ENCODE results near the gene SLC25A40. TPM values are rescaled to one million over a fixed set of nuclear protein-coding genes. Genes with fewer than 3 reads are reported as not detected.

SLC25A40 gene
- total RNA-seq, 1 experiment from 2014 or later, result 5.2 TPM

GRCh38 chr7:87818336-87818735 is 57.8 kb downstream of the SLC25A40 start:
- ATAC-seq (peak; percentile 88), DNase-seq (peak; percentile 54)
- no peak for TF ChIP-seq CTCF (conservative IDR thresholded peaks at IDR 0.05; ENCODE audit: low read depth, low read length)
- TF ChIP-seq EZH2 (IDR thresholded peaks at IDR 0.05; ENCODE audit: low read length, unreplicated experiment), result no peak
- TF ChIP-seq EZH2phosphoT487 (IDR thresholded peaks at IDR 0.05; ENCODE audit: borderline replicate concordance, low read length), result no peak
- H4K20me1 ChIP-seq (ENCODE audit: low read length), result no peaks in the 10 kb centered on the region
- no TSS peak for BruUV-seq (replicated peaks)
- ChIA-PET CTCF (no interaction called here), POLR2A (ENCODE audit: unreplicated experiment) (interaction anchor here (0.5 kb wide), 1 partner anchor 1076 kb away, joined by 3 read pairs; no protein-coding TSS in a partner anchor)
- peak overlapping the region; percentile 23 for H3K27ac ChIP-seq (ENCODE audit: low read length)
- H3K9me3 ChIP-seq (ENCODE audit: low read length), result no peaks in the 10 kb centered on the region
- no peak overlapping the region for H3K9ac ChIP-seq (ENCODE audit: low read length)
- H3K9me2 ChIP-seq (replicated peaks; ENCODE audit: low read length), result no peaks in the 10 kb centered on the region
- peaks cover 10% of the 10 kb centered on the region; the same call in 1 of the 2 replicates for H3K4me1 ChIP-seq (ENCODE audit: insufficient read depth, low read length)
- no peaks in the 10 kb centered on the region for H3K79me2 ChIP-seq (ENCODE audit: low read length)
- H2AFZ ChIP-seq (ENCODE audit: low read length), result no peak overlapping the region
- intact Hi-C loops (cut with micrococcal nuclease), result no loop called here
- no peak overlapping the region for H3K4me3 ChIP-seq (ENCODE audit: low read length)
- H3K36me3 ChIP-seq (ENCODE audit: low read depth, low read length), result no peaks in the 10 kb centered on the region
- no peaks in the 10 kb centered on the region for H3F3A ChIP-seq (ENCODE audit: low read length, unreplicated experiment)
- H3K4me2 ChIP-seq (ENCODE audit: low read length), result 0 out of 2 replicates have a peak overlapping the region, but pooled peaks have one; percentile 43
- no peaks in the 10 kb centered on the region for H3K27me3 ChIP-seq (ENCODE audit: low read length)

- CTCF ChIA-PET, result no interaction called here
- POLR2A ChIA-PET (ENCODE audit: unreplicated experiment), result no interaction called here
- ATAC-seq (no peak), DNase-seq (no peak)
- Histone ChIP-seq H3K4me1 (ENCODE audit: insufficient read depth, low read length) (peaks cover 10% of the 10 kb centered on the region; the same call in 1 of the 2 replicates), H3F3A (ENCODE audit: low read length, unreplicated experiment) (no peaks in the 10 kb centered on the region), H3K9ac (ENCODE audit: low read length) (no peak overlapping the region), H3K4me2 (ENCODE audit: low read length) (no peak overlapping the region), H3K27ac (ENCODE audit: low read length) (no peak overlapping the region), H4K20me1 (ENCODE audit: low read length) (no peaks in the 10 kb centered on the region), H3K9me3 (ENCODE audit: low read length) (no peaks in the 10 kb centered on the region), H3K4me3 (ENCODE audit: low read length) (no peak overlapping the region), H3K36me3 (ENCODE audit: low read depth, low read length) (no peaks in the 10 kb centered on the region), H2AFZ (ENCODE audit: low read length) (no peak overlapping the region), H3K27me3 (ENCODE audit: low read length) (no peaks in the 10 kb centered on the region), H3K9me2 (replicated peaks; ENCODE audit: low read length) (no peaks in the 10 kb centered on the region), H3K79me2 (ENCODE audit: low read length) (no peaks in the 10 kb centered on the region)
- no TSS peak for BruUV-seq (replicated peaks)
- intact Hi-C loops (cut with micrococcal nuclease), result no loop called here
- no peak for TF ChIP-seq CTCF (conservative IDR thresholded peaks at IDR 0.05; ENCODE audit: low read depth, low read length)
- no peak for TF ChIP-seq EZH2phosphoT487 (IDR thresholded peaks at IDR 0.05; ENCODE audit: borderline replicate concordance, low read length)
These were observed 59.8 kb downstream of the SLC25A40 start for GRCh38 chr7:87816389-87816788.

- no TSS peak for BruUV-seq (replicated peaks)
These were observed 65.4 kb downstream of the SLC25A40 start for GRCh38 chr7:87810726-87811125.

More at GRCh38 chr7:87810726-87811125, 65.4 kb downstream of the SLC25A40 start:
- peak; percentile 13 for DNase-seq
- intact Hi-C loops (cut with micrococcal nuclease), result no loop called here
- ATAC-seq, result peak; percentile 56; the same call in 1 of the 2 replicates
- Histone ChIP-seq H3K9me2 (replicated peaks; ENCODE audit: low read length) (no peaks in the 10 kb centered on the region), H3K9ac (ENCODE audit: low read length) (no peak overlapping the region), H3K27me3 (ENCODE audit: low read length) (no peaks in the 10 kb centered on the region), H3K4me3 (ENCODE audit: low read length) (no peak overlapping the region), H3K4me2 (ENCODE audit: low read length) (no peak overlapping the region), H3K36me3 (ENCODE audit: low read depth, low read length) (no peaks in the 10 kb centered on the region), H3K9me3 (ENCODE audit: low read length) (no peaks in the 10 kb centered on the region), H3K79me2 (ENCODE audit: low read length) (no peaks in the 10 kb centered on the region), H3F3A (ENCODE audit: low read length, unreplicated experiment) (no peaks in the 10 kb centered on the region), H2AFZ (ENCODE audit: low read length) (no peak overlapping the region), H3K27ac (ENCODE audit: low read length) (no peak overlapping the region), H4K20me1 (ENCODE audit: low read length) (no peaks in the 10 kb centered on the region), H3K4me1 (ENCODE audit: insufficient read depth, low read length) (no peaks in the 10 kb centered on the region)
- ChIA-PET CTCF (no interaction called here), POLR2A (ENCODE audit: unreplicated experiment) (interaction anchor here (0.5 kb wide), 1 partner anchor 19 kb away, joined by 5 read pairs; no protein-coding TSS in a partner anchor)
- TF ChIP-seq EZH2 (IDR thresholded peaks at IDR 0.05; ENCODE audit: low read length, unreplicated experiment) (no peak), EZH2phosphoT487 (IDR thresholded peaks at IDR 0.05; ENCODE audit: borderline replicate concordance, low read length) (no peak), CTCF (conservative IDR thresholded peaks at IDR 0.05; ENCODE audit: low read depth, low read length) (no peak)
